Activated CD8-positive, alpha-beta memory T cell treated with anti-CD3 and anti-CD28 coated beads for 24 hours (primary cell): ENCODE results near the gene SPANXB1.
"Not testable (repeated sequence)": the region's sequence is repeated elsewhere in the genome, so short reads cannot be mapped to it uniquely, and the experiment has no call there.

ENCODE experiments used
- DNase-seq: peaks from one replicate; pipeline ENCODE4 v3.0.0-alpha.2; 2020

SPANXB1 gene, protein sequence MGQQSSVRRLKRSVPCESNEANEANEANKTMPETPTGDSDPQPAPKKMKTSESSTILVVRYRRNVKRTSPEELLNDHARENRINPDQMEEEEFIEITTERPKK

DNA sequence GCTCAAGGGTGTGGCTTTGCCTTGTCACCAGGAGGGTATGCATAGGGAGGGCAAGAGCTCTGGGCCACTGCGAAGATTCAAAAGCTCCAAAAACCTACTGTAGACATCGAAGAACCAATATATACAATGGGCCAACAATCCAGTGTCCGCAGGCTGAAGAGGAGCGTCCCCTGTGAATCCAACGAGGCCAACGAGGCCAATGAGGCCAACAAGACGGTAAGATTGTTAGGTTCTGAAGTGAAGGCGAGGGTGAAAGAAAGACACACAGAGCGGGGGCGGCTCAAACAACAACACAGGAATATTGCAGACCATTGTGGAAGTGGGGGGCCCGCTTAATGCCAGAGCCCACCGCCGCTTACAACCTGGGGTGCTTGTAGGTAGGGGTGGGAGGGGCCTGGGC lies at the start of gene SPANXB1:
Gene SPANXB1 (plus strand): TSS at position 27 of the 400 bp plus-strand sequence. CDS start 100 bp downstream, at position 127.
- DNase-seq, result not testable (repeated sequence)

DNA sequence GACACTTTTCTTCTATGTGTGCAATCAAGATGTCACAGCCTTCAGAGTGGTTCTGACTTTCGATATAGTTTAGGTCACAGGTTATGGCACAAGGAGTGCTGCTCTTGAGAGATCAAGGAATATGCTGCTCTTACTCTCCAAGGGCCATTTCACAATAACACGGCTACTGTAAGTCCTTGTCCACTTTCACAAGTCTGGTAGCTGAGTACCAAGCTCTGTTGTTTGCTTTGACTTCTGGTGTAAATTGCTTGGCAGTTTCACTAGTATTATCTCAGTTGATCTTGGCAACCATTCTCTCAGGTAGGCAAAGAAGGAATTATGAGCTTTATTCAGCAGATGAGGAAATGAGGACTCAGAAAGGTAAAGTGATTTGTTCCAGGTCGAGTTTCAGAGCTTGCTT lies 35.4 kb upstream of the SPANXB1 start:
- no peak for DNase-seq

DNA sequence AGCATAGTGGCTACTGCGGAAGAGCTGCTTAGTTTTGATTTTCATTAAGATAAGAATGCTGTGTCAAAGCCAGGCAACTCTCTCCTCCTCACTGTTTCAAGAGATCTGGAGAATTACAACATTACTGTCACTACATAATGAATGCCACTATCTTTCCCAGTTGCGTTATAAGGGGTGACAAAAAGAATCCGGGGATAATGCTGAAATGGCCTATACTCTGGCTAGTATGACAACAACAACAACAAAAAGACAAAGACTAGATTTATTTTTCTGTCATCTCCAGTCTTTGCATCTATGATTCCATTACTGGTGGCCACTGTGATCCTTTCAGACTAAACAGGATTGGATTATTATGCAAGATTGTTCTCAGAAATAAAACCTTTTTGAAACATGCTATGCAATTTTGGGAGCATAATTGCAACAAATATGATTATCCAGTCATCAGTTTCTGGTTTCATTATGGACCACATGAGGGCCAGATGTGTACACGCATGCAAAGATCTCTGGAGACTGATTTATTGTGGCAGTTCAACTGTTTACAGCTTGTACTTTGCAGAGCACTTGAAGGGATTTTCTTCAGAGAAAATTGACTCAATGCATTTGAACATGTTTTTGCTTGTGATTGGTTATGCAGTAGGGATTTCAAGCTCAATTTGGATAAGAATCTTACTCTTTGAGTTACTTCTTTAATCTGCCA lies 31.1 kb upstream of the SPANXB1 start:
- no peak for DNase-seq

DNA sequence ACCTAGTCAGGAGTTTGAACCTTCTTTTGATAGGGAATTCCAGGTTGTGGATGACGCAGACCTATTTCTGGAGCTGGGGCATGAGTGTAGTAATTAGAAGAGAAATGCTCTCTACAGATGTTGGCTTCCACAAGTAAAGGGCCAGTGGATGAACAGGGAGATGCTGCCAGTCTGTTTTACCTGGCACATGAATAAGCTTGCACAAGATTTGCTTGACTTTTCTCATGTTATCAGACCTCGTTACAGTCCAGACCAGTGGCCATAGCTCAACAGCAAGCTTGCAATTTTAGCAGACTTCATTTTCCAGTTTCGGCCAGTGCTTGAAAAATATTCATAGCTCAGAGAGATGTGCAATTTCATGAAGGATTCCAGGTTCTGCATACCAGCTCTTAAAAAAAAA lies 26.9 kb upstream of the SPANXB1 start:
- DNase-seq, result no peak

DNA sequence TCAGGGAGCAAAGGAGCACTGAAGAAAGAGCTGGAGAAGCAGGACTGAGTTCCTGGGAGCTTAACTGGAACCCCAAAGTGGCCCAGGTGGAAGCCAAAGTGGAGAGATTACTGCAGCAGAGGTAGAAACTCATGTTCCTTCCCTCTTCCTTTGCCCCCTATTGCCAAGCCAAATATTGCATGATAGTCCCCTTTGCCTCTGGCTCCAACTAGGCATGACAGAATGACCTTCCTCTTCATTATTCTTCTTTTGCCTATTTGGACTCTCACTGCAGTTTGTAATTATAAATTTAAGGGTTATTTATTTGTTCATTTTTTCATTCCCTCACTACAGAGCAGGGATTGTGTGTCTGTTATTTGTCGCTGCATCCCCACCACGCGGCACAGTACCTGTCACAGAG lies 22.1 kb upstream of the SPANXB1 start:
- DNase-seq, result no peak

DNA sequence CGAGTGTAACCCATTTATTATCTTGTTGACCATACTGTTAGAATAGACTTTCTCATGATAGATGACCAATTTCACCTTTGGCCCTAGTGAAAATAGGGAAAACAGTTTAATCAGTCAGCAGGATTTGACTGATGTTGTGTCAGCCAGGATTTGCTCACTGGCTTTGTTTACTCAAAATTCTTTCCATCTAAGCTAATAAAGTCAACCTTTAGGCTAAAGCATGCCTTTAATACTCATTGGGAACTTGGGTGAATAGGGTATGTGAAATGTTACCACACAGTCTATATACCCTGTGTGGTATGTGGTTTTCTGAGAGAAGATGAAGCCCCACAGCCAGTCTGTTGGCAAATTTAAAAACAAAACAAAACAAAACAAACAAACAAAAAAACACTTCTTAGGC lies 18.7 kb upstream of the SPANXB1 start:
- DNase-seq, result no peak

DNA sequence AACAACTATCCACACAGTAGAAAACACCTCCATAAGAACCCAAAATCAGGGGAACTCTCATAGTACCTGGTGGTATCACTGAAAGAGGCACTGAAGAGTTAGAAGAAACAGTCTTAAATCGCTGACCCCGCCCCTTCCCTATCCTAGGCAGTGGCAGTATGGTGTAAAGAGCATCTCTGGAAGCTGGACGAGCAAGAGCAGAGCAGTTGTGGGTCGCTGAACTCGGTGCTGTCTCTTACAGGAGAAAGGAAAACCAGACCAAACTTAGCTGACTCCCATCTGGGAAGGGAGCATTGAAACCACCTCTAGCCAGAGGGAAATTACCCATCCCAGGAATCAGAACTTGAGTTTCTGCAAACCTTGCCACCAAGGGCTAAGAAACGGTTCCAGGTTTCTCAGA lies 2.8 kb downstream of the SPANXB1 start:
- not testable (repeated sequence) for DNase-seq

DNA sequence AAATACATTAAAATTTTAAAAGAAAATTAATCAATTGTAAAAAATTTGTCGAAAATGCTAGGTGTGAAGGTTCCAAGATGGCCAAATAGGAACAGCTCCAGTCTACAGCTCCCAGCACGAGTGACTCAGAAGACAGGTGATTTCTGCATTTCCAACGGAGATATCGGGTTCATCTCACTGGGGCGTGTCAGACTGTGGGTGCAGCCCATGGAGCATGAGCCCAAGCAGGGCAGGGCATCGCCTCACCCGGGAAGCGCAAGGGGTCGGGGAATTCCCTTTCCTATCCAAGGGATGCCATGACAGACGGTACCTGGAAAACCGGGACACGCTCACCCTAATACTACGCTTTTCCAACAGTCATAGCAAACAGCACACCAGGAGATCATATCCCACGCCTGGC lies 41.9 kb downstream of the SPANXB1 start:
- DNase-seq, result not testable (repeated sequence)

DNA sequence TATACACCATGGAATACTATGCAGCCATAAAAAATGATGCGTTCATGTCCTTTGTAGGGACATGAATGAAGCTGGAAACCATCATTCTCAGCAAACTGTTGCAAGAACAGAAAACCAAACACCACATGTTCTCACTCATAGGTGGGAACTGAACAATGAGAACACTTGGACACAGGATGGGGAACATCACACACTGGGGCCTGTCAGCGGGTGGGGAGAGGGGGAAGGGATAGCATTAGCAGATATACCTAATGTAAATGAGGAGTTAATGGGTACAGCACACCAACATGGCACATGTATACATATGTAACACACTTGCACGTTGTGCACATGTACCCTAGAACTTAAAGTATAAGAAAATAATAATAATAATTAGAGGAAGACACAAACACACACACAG lies 47.5 kb downstream of the SPANXB1 start:
- not testable (repeated sequence) for DNase-seq

DNA sequence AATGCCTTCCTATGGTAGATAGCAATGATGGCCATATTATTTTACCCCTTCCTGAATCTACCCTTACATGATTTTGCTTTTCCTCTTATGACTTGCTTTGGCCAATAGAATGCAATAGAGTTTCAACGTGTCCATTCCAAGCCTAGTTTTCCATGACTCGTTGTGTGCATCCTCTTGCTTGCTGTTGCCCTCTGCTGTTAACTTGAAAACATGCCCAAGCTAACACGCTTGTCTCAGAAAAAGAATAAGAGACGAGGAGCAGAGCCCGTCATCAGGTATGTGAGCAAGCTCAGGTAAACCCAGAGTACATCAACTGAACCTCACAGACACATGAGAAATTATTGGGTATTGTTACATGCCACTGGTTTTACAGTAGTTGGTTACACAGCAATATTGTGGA lies 49.7 kb downstream of the SPANXB1 start:
- not testable (repeated sequence) for DNase-seq
